Fibroblast of lung (primary cell): Measurements from ENCODE around the gene FANCI. TPM values are rescaled to one million over a fixed set of nuclear protein-coding genes. Genes with fewer than 3 reads are reported as not detected.

Experiments
- DNase-seq, 2 donors: peaks; one replicate each; pipeline versions ENCODE4 v3.0.0 to v3.0.0-alpha.2; 2010; ENCODE audit warnings: low read depth in 2 of 2
- H2AFZ ChIP-seq: 2 replicates; pipeline ENCODE4 v1.5.1; 2012; ENCODE audit warnings: low read length, control low read depth, inconsistent platforms
- H3K27ac ChIP-seq: 2 replicates; pipeline ENCODE4 v1.5.1; 2011; ENCODE audit warnings: low read length, control low read depth; ENCODE audit not compliant: insufficient read depth
- H3K27me3 ChIP-seq: 2 replicates; pipeline ENCODE4 v1.5.1; 2011; ENCODE audit warnings: mild to moderate bottlenecking, low read length; ENCODE audit not compliant: control insufficient read depth, insufficient read depth
- H3K36me3 ChIP-seq: 2 replicates; pipeline ENCODE4 v1.5.1; 2011; ENCODE audit warnings: low read length; ENCODE audit not compliant: control insufficient read depth, insufficient read depth
- H3K4me1 ChIP-seq: 2 replicates; pipeline ENCODE4 v1.5.1; 2011; ENCODE audit warnings: low read length; ENCODE audit not compliant: control insufficient read depth, insufficient read depth; ENCODE audit errors: extremely low read depth
- H3K4me2 ChIP-seq: 2 replicates; pipeline ENCODE4 v1.5.1; 2011; ENCODE audit warnings: low read length, control low read depth; ENCODE audit not compliant: insufficient read depth; ENCODE audit errors: extremely low read depth
- H3K4me3 ChIP-seq, 4 experiments: fragments of 200-600 bp in 1 of 4; sonication (generic) in 1 of 4; replicated peaks in 1 of 4; 2 replicates each; pipeline ENCODE4 v1.5.1; 2011 to 2016; ENCODE audit warnings: low read length in 4 of 4, low read depth in 3 of 4, mild to moderate bottlenecking in 3 of 4, control low read depth in 2 of 4, inconsistent platforms in 1 of 4, mixed read lengths in 1 of 4; ENCODE audit not compliant: insufficient read depth in 1 of 4; ENCODE audit errors: control extremely low read depth in 1 of 4
- H3K79me2 ChIP-seq: 2 replicates; pipeline ENCODE4 v1.5.1; 2012; ENCODE audit warnings: mild to moderate bottlenecking, low read length, inconsistent platforms; ENCODE audit not compliant: control insufficient read depth, insufficient read depth
- H3K9ac ChIP-seq: 2 replicates; pipeline ENCODE4 v1.5.1; 2011; ENCODE audit warnings: mild to moderate bottlenecking, low read length, control low read depth; ENCODE audit not compliant: insufficient read depth
- H3K9me3 ChIP-seq: 2 replicates; pipeline ENCODE4 v1.5.1; 2012; ENCODE audit warnings: low read depth, low read length; ENCODE audit not compliant: control insufficient read depth, insufficient read depth
- H4K20me1 ChIP-seq: 2 replicates; pipeline ENCODE4 v1.5.1; 2011; ENCODE audit warnings: low read length; ENCODE audit not compliant: control insufficient read depth, insufficient read depth; ENCODE audit errors: extremely low read depth
- CTCF ChIP-seq, 2 donors: IDR thresholded peaks in 1 of 2; conservative IDR thresholded peaks in 1 of 2; 1 replicate in 1 of 2; 2 replicates in 1 of 2; pipeline ENCODE4 v1.5.1; 2011 to 2012; ENCODE audit warnings: low read length in 2 of 2, control low read depth in 1 of 2, inconsistent platforms in 1 of 2, low read depth in 1 of 2, mild to moderate bottlenecking in 1 of 2
- EZH2 ChIP-seq: IDR thresholded peaks from 2 replicates; pipeline ENCODE4 v1.5.1; 2012; ENCODE audit warnings: low read length, control low read depth, mild to moderate bottlenecking; ENCODE audit errors: missing control alignments
- polyA plus RNA-seq, 2 donors: library from polyadenylated mRNA; depleted of rRNA in 1 of 2; stranded (reverse) in 1 of 2; unstranded in 1 of 2; fragments of >200 nt; gene quantifications; 2 replicates each; pipeline ENCODE4 v1.2.1, GENCODE V29; 2011 to 2012; ENCODE audit warnings: missing spikeins in 1 of 2
- total RNA-seq: library from RNA; depleted of rRNA; stranded (reverse); fragments of >200 nt; gene quantifications from 2 replicates; pipeline ENCODE4 v1.2.1, GENCODE V29; 2014

FANCI gene
- total and polyA plus RNA-seq, 2 donors (not counting 1 experiment from before 2014, with no cell fraction given): 12.6 to 13.4 TPM

GRCh38 chr15:89217031-89217430, 26.7 kb upstream of the FANCI start:
- Histone ChIP-seq H3K9ac (no peak overlapping the region), H3K27ac (no peak overlapping the region), H3K36me3 (no peaks in the 10 kb centered on the region), H2AFZ (no peak overlapping the region), H3K4me2 (no peak overlapping the region), H4K20me1 (no peaks in the 10 kb centered on the region), H3K9me3 (no peaks in the 10 kb centered on the region), H3K27me3 (peaks cover 6% of the 10 kb centered on the region), H3K79me2 (no peaks in the 10 kb centered on the region), H3K4me3 (no peak overlapping the region), H3K4me1 (no peaks in the 10 kb centered on the region)
- TF ChIP-seq EZH2: no peak
- no peak for DNase-seq

GRCh38 chr15:89217686-89218376, 25.9 kb upstream of the FANCI start:
- Histone ChIP-seq H3K9ac (no peak overlapping the region), H3K4me1 (no peaks in the 10 kb centered on the region), H3K27me3 (peaks cover 6% of the 10 kb centered on the region), H3K4me3 (no peak overlapping the region), H3K9me3 (no peaks in the 10 kb centered on the region), H3K36me3 (no peaks in the 10 kb centered on the region), H3K27ac (no peak overlapping the region), H3K79me2 (no peaks in the 10 kb centered on the region), H2AFZ (no peak overlapping the region), H3K4me2 (no peak overlapping the region), H4K20me1 (no peaks in the 10 kb centered on the region)
- DNase-seq: no peak
- TF ChIP-seq CTCF (conservative IDR thresholded peaks at IDR 0.05 in 1 of 2, IDR thresholded peaks at IDR 0.05 in 1 of 2; ENCODE audit: low read depth in 1 of 2, low read length in 2 of 2) (no peak), EZH2 (no peak)

- H4K20me1 ChIP-seq: no peaks in the 10 kb centered on the region
- H3K4me3 ChIP-seq: no peak overlapping the region
- no peak for DNase-seq
- no peaks in the 10 kb centered on the region for H3K9me3 ChIP-seq
- no peaks in the 10 kb centered on the region for H3K36me3 ChIP-seq
- no peak overlapping the region for H3K9ac ChIP-seq
- TF ChIP-seq EZH2 (no peak), CTCF (conservative IDR thresholded peaks at IDR 0.05 in 1 of 2, IDR thresholded peaks at IDR 0.05 in 1 of 2; ENCODE audit: low read depth in 1 of 2, low read length in 2 of 2) (no peak)
- H3K27me3 ChIP-seq: peaks cover 6% of the 10 kb centered on the region
- H3K4me1 ChIP-seq: no peaks in the 10 kb centered on the region
- H3K27ac ChIP-seq: no peak overlapping the region
- H3K79me2 ChIP-seq: no peaks in the 10 kb centered on the region
- no peak overlapping the region for H3K4me2 ChIP-seq
- H2AFZ ChIP-seq: no peak overlapping the region
These were observed 25.2 kb upstream of the FANCI start for GRCh38 chr15:89218531-89218930.
